PC-9 (cell line): ENCODE measurements around the gene ERRFI1.

Source experiments
- CTCF ChIP-seq: fragments of 200-600 bp; sonication (generic); conservative IDR thresholded peaks from 2 replicates; pipeline ENCODE4 v1.6.1; 2017; ENCODE audit warnings: mixed run types, antibody characterized with exemption, mild to moderate bottlenecking, moderate library complexity
- EZH2 ChIP-seq: fragments of 200-600 bp; sonication (generic); IDR thresholded peaks from 2 replicates; pipeline ENCODE4 v1.8.0; 2017; ENCODE audit warnings: antibody characterized with exemption, low read depth

- TF ChIP-seq CTCF (no peak), EZH2 (no peak)
Observed at GRCh38 chr1:7988576-7988975, 37.5 kb downstream of the ERRFI1 start.
